Parathyroid adenoma (tissue), 2 donors: Measurements from ENCODE around the gene SNX19.

Source experiments
- H2AFZ ChIP-seq: fragments of 300-600 bp; sonication (generic); one replicate; pipeline ENCODE4 v1.7.0; 2017; ENCODE audit warnings: antibody characterized with exemption, mild to moderate bottlenecking
- H3K27ac ChIP-seq: fragments of 300-600 bp; sonication (generic); one replicate; pipeline ENCODE4 v1.7.0; 2017
- H3K27me3 ChIP-seq: fragments of 300-600 bp; sonication (generic); one replicate; pipeline ENCODE4 v1.7.0; 2017; ENCODE audit warnings: low read length; ENCODE audit not compliant: control insufficient read depth, insufficient read depth
- H3K36me3 ChIP-seq: fragments of 300-600 bp; sonication (generic); one replicate; pipeline ENCODE4 v1.7.0; 2017; ENCODE audit warnings: low read length; ENCODE audit not compliant: control insufficient read depth, insufficient read depth
- H3K4me1 ChIP-seq: fragments of 300-600 bp; sonication (generic); one replicate; pipeline ENCODE4 v1.7.0; 2017; ENCODE audit warnings: control low read depth
- H3K4me2 ChIP-seq: fragments of 300-600 bp; sonication (generic); one replicate; pipeline ENCODE4 v1.7.0; 2017; ENCODE audit warnings: low read length
- H3K4me3 ChIP-seq: fragments of 300-600 bp; sonication (generic); one replicate; pipeline ENCODE4 v1.7.0; 2017; ENCODE audit warnings: low read depth, low read length
- H3K79me2 ChIP-seq: fragments of 300-600 bp; sonication (generic); one replicate; pipeline ENCODE4 v1.7.0; 2017; ENCODE audit warnings: control low read depth
- H3K9ac ChIP-seq: fragments of 300-600 bp; sonication (generic); one replicate; pipeline ENCODE4 v1.7.0; 2017; ENCODE audit warnings: mild to moderate bottlenecking
- H3K9me3 ChIP-seq: fragments of 300-600 bp; sonication (generic); one replicate; pipeline ENCODE4 v1.7.0; 2017; ENCODE audit warnings: low read length; ENCODE audit not compliant: control insufficient read depth
- CTCF ChIP-seq: fragments of 300-600 bp; sonication (generic); IDR thresholded peaks from one replicate; pipeline ENCODE4 v1.7.0; 2017; ENCODE audit warnings: antibody characterized with exemption, mild to moderate bottlenecking
- donor health status: primary hyperparathyroidism.

Gene SNX19

GRCh38 chr11:130837194-130837593, 79.1 kb downstream of the SNX19 start:
- no peak overlapping the region for H3K9ac ChIP-seq
- TF ChIP-seq CTCF = no peak
- H3K9me3 ChIP-seq = no peaks in the 10 kb centered on the region
- H3K4me2 ChIP-seq = no peak overlapping the region
- no peak overlapping the region for H3K27ac ChIP-seq
- no peak overlapping the region for H2AFZ ChIP-seq
- H3K4me3 ChIP-seq = no peak overlapping the region
- H3K36me3 ChIP-seq = no peaks in the 10 kb centered on the region
- no peaks in the 10 kb centered on the region for H3K4me1 ChIP-seq
- no peaks in the 10 kb centered on the region for H3K79me2 ChIP-seq
- no peaks in the 10 kb centered on the region for H3K27me3 ChIP-seq

GRCh38 chr11:130834886-130835285, 81.4 kb downstream of the SNX19 start:
- H3K4me1 ChIP-seq = no peaks in the 10 kb centered on the region
- no peak overlapping the region for H3K27ac ChIP-seq
- no peaks in the 10 kb centered on the region for H3K27me3 ChIP-seq
- TF ChIP-seq CTCF = no peak
- no peak overlapping the region for H3K4me2 ChIP-seq
- H3K9ac ChIP-seq = no peak overlapping the region
- no peak overlapping the region for H3K4me3 ChIP-seq
- H3K79me2 ChIP-seq = no peaks in the 10 kb centered on the region
- H2AFZ ChIP-seq = no peak overlapping the region
- H3K36me3 ChIP-seq = no peaks in the 10 kb centered on the region
- H3K9me3 ChIP-seq = no peaks in the 10 kb centered on the region

GRCh38 chr11:130832566-130833425, 83.5 kb downstream of the SNX19 start:
- no peak overlapping the region for H3K27ac ChIP-seq
- H3K9me3 ChIP-seq = no peaks in the 10 kb centered on the region
- no peak overlapping the region for H3K9ac ChIP-seq
- H3K4me3 ChIP-seq = no peak overlapping the region
- H3K4me2 ChIP-seq = no peak overlapping the region
- H2AFZ ChIP-seq = no peak overlapping the region
- no peak for TF ChIP-seq CTCF
- H3K36me3 ChIP-seq = no peaks in the 10 kb centered on the region
- H3K79me2 ChIP-seq = no peaks in the 10 kb centered on the region
- no peaks in the 10 kb centered on the region for H3K27me3 ChIP-seq
- H3K4me1 ChIP-seq = no peaks in the 10 kb centered on the region

GRCh38 chr11:130831976-130832375, 84.3 kb downstream of the SNX19 start:
- Histone ChIP-seq H3K79me2 (no peaks in the 10 kb centered on the region), H3K27ac (no peak overlapping the region), H3K27me3 (no peaks in the 10 kb centered on the region), H3K4me1 (no peaks in the 10 kb centered on the region), H3K4me3 (no peak overlapping the region), H3K9ac (no peak overlapping the region), H3K36me3 (no peaks in the 10 kb centered on the region), H3K4me2 (no peak overlapping the region), H3K9me3 (no peaks in the 10 kb centered on the region), H2AFZ (no peak overlapping the region)
- TF ChIP-seq CTCF = no peak

GRCh38 chr11:130831506-130831905, 84.8 kb downstream of the SNX19 start:
- Histone ChIP-seq H3K9me3 (no peaks in the 10 kb centered on the region), H3K27me3 (no peaks in the 10 kb centered on the region), H3K9ac (no peak overlapping the region), H2AFZ (no peak overlapping the region), H3K4me1 (no peaks in the 10 kb centered on the region), H3K36me3 (no peaks in the 10 kb centered on the region), H3K27ac (no peak overlapping the region), H3K79me2 (no peaks in the 10 kb centered on the region), H3K4me3 (no peak overlapping the region), H3K4me2 (no peak overlapping the region)
- TF ChIP-seq CTCF = no peak
